HCT116 (cell line): ENCODE measurements around the gene PDK4. TPM values are rescaled to one million over a fixed set of nuclear protein-coding genes. Genes with fewer than 3 reads are reported as not detected.

Experiments
- ATAC-seq: fragments of 200-7000 bp; cut with Tn5 transposase; 2 replicates; pipeline ENCODE4 v1.9.1; 2020; ENCODE audit warnings: mild to moderate bottlenecking, moderate library complexity
- BruUV-seq: library from RNA; stranded (reverse); fragments of 400-500 nt; replicated peaks from 2 replicates; lab custom pipeline; 2021; lab: Mats Ljungman, UMichigan
- CTCF ChIA-PET: fragments of 300-600 bp; sonication (Branson Sonifier 250); formaldehyde crosslinking; loops from one replicate; lab custom pipeline; 2021; ENCODE audit warnings: antibody characterized with exemption; lab: Charles Lee
- POLR2A ChIA-PET: fragments of 300-600, 350-600 bp; sonication (Branson Sonifier 250); formaldehyde crosslinking; loops from one replicate; lab custom pipeline; 2021; ENCODE audit warnings: antibody characterized with exemption; lab: Charles Lee
- RAD21 ChIA-PET, 2 experiments: fragments of 300-600 bp; sonication (Branson Sonifier 250); formaldehyde crosslinking; loops; one replicate each; lab custom pipeline; 2023; ENCODE audit warnings: low total read pairs in 2 of 2; ENCODE audit not compliant: uncharacterized antibody in 2 of 2, unreplicated experiment in 2 of 2, low non-redundant PET in 1 of 2; lab: Charles Lee
- DNase-seq: peaks from one replicate; pipeline ENCODE4 v3.0.0-alpha.2; 2010; ENCODE audit warnings: low read depth, low spot score
- H2AFZ ChIP-seq: fragments of 200-600 bp; shearing (Covaris generic), sonication (generic); 2 replicates; pipeline ENCODE4 v1.6.1; 2017; ENCODE audit warnings: low read depth, mixed run types, mixed read lengths, antibody characterized with exemption, low read length; ENCODE audit not compliant: poor library complexity, severe bottlenecking
- H3K27ac ChIP-seq: 2 replicates; pipeline ENCODE4 v1.5.1; 2012; ENCODE audit warnings: low read depth, low read length
- H3K27me3 ChIP-seq: fragments of 200-600 bp; sonication (generic); 2 replicates; pipeline ENCODE4 v1.6.1; 2016; ENCODE audit warnings: mixed run types, low read length, mixed read lengths; ENCODE audit not compliant: insufficient read depth
- H3K36me3 ChIP-seq, 2 experiments: fragments of 200-500 bp in 1 of 2; fragments of 200-600 bp in 1 of 2; sonication (Bioruptor generic) in 1 of 2; sonication (generic) in 1 of 2; 2 replicates each; pipeline versions ENCODE4 v1.5.1 to v1.6.1; 2014 to 2016; ENCODE audit warnings: low read length in 2 of 2, inconsistent platforms in 1 of 2, mixed read lengths in 1 of 2, mixed run types in 1 of 2; ENCODE audit not compliant: insufficient read depth in 2 of 2, control insufficient read depth in 1 of 2
- H3K4me1 ChIP-seq, 2 experiments: fragments of 200-600 bp in 1 of 2; sonication (generic) in 1 of 2; 2 replicates each; pipeline versions ENCODE4 v1.5.1 to v1.6.1; 2012 to 2017; ENCODE audit warnings: low read length in 2 of 2, inconsistent platforms in 1 of 2, mild to moderate bottlenecking in 1 of 2, mixed read lengths in 1 of 2, mixed run types in 1 of 2, moderate library complexity in 1 of 2; ENCODE audit not compliant: insufficient read depth in 2 of 2, control insufficient read depth in 1 of 2
- H3K4me2 ChIP-seq: fragments of 200-600 bp; sonication (generic); 2 replicates; pipeline ENCODE4 v1.6.1; 2017; ENCODE audit warnings: mixed run types, low read length, mixed read lengths
- H3K4me3 ChIP-seq, 2 experiments: fragments of 200-600 bp in 1 of 2; sonication (generic) in 1 of 2; replicated peaks in 1 of 2; 2 replicates each; pipeline ENCODE4 v1.5.1; 2011 to 2016; ENCODE audit warnings: low read length in 2 of 2, control low read depth in 1 of 2, low read depth in 1 of 2, mild to moderate bottlenecking in 1 of 2, mixed read lengths in 1 of 2, mixed run types in 1 of 2
- H3K79me2 ChIP-seq: fragments of 200-600 bp; sonication (generic); 2 replicates; pipeline ENCODE4 v1.6.1; 2017; ENCODE audit warnings: mild to moderate bottlenecking, mixed run types, low read length, moderate library complexity, mixed read lengths; ENCODE audit not compliant: insufficient read depth
- H3K9ac ChIP-seq: fragments of 200-600 bp; sonication (generic); 2 replicates; pipeline ENCODE4 v1.6.1; 2016; ENCODE audit warnings: low read length, mixed read lengths
- H3K9me2 ChIP-seq: fragments of 200-600 bp; sonication (generic), shearing (Covaris generic); 2 replicates; pipeline ENCODE4 v1.6.1; 2017; ENCODE audit warnings: mixed run types, mild to moderate bottlenecking, moderate library complexity; ENCODE audit not compliant: insufficient read depth
- H3K9me3 ChIP-seq, 2 experiments: fragments of 200-500 bp in 1 of 2; fragments of 200-600 bp in 1 of 2; sonication (Bioruptor generic) in 1 of 2; sonication (generic) in 1 of 2; 2 replicates each; pipeline ENCODE4 v1.6.1; 2014 to 2017; ENCODE audit warnings: low read length in 2 of 2, mixed read lengths in 2 of 2, inconsistent platforms in 1 of 2, low read depth in 1 of 2, mild to moderate bottlenecking in 1 of 2, mixed run types in 1 of 2, moderate library complexity in 1 of 2; ENCODE audit not compliant: control insufficient read depth in 1 of 2, insufficient read depth in 1 of 2
- H4K20me1 ChIP-seq: fragments of 200-600 bp; sonication (generic), shearing (Covaris generic); 2 replicates; pipeline ENCODE4 v1.6.1; 2017; ENCODE audit warnings: mixed run types, mild to moderate bottlenecking, moderate library complexity; ENCODE audit not compliant: insufficient read depth
- CEBPB ChIP-seq: IDR thresholded peaks from 2 replicates; pipeline ENCODE4 v1.6.1; 2012; ENCODE audit warnings: low read depth
- ELF1 ChIP-seq: IDR thresholded peaks from 2 replicates; pipeline ENCODE4 v1.6.1; 2012; ENCODE audit warnings: low read depth, borderline replicate concordance
- FOSL1 ChIP-seq: IDR thresholded peaks from 2 replicates; pipeline ENCODE4 v1.6.1; 2012; ENCODE audit warnings: low read depth
- JUND ChIP-seq: IDR thresholded peaks from 2 replicates; pipeline ENCODE4 v1.6.1; 2012
- POLR2AphosphoS5 ChIP-seq: IDR thresholded peaks from 2 replicates; pipeline ENCODE4 v1.6.1; 2011; ENCODE audit warnings: mild to moderate bottlenecking, low read depth, low read length, moderate library complexity
- RAD21 ChIP-seq: IDR thresholded peaks from 2 replicates; pipeline ENCODE4 v1.6.1; 2012; ENCODE audit warnings: low read depth, mild to moderate bottlenecking
- SIN3A ChIP-seq: IDR thresholded peaks from 2 replicates; pipeline ENCODE4 v1.6.1; 2012; ENCODE audit warnings: low read depth
- SP1 ChIP-seq: IDR thresholded peaks from 2 replicates; pipeline ENCODE4 v1.6.1; 2012; ENCODE audit warnings: low read depth
- SRF ChIP-seq: IDR thresholded peaks from 2 replicates; pipeline ENCODE4 v1.6.1; 2012; ENCODE audit warnings: low read depth
- TCF7L2 ChIP-seq: IDR thresholded peaks from 2 replicates; pipeline ENCODE4 v1.7.0; 2011; ENCODE audit warnings: borderline replicate concordance, inconsistent platforms; ENCODE audit not compliant: insufficient read depth, insufficient read length; ENCODE audit errors: extremely low read depth
- ZBTB33 ChIP-seq: IDR thresholded peaks from 2 replicates; pipeline ENCODE4 v1.6.1; 2011; ENCODE audit warnings: mild to moderate bottlenecking, low read length, moderate library complexity; ENCODE audit not compliant: insufficient replicate concordance; ENCODE audit errors: extremely low read depth
- ZFX ChIP-seq: fragments of 450-650 bp; IDR thresholded peaks from 2 replicates; pipeline ENCODE4 v1.6.1; 2017
- intact Hi-C: fragments of 100-400 bp; cut with micrococcal nuclease; formaldehyde crosslinking; loops from 2 replicates; pipeline ENCODE4 v1.10.0; 2022
- total RNA-seq: library from RNA; stranded (reverse); gene quantifications from one replicate; pipeline ENCODE4 v1.2.1, GENCODE V29; 2021; ENCODE audit not compliant: unreplicated experiment

The PDK4 gene
- total RNA-seq, 1 experiment from 2014 or later: 2.1 TPM

- no peaks in the 10 kb centered on the region for H3K27me3 ChIP-seq
- H3K9me3 ChIP-seq: no peaks in the 10 kb centered on the region
- peak overlapping the region; percentile 96 for H2AFZ ChIP-seq
- TF ChIP-seq ZBTB33 (no peak), ELF1 (no peak), TCF7L2 (no peak), FOSL1 (peak; percentile 82), CEBPB (no peak; the same call in 1 of the 2 replicates), SP1 (peak; percentile 60), JUND (peak; percentile 74), SRF (peak; percentile 42), ZFX (no peak), POLR2AphosphoS5 (no peak), RAD21 (0 out of 2 replicates have a peak, but pooled peaks have one; percentile 12), SIN3A (0 out of 2 replicates have a peak, but pooled peaks have one; percentile 24)
- peaks cover 0 to 10% of the 10 kb centered on the region in 2 experiments; a peak in 2 of 4 replicates for H3K4me1 ChIP-seq
- H3K27ac ChIP-seq: no peak overlapping the region
- ATAC-seq (peak; percentile 74), DNase-seq (peak; percentile 28)
- BruUV-seq: no TSS peak
- H3K36me3 ChIP-seq: no peaks in the 10 kb centered on the region
- H3K9me2 ChIP-seq: no peaks in the 10 kb centered on the region
- intact Hi-C loops: no loop called here
- no peak overlapping the region for H3K9ac ChIP-seq
- ChIA-PET RAD21 (interaction anchor here in 1 of 2 experiments (0.6 kb wide), 1 partner anchor 188 kb away, joined by 5 read pairs; no protein-coding TSS in a partner anchor), CTCF (no interaction called here), POLR2A (no interaction called here)
- no peaks in the 10 kb centered on the region for H3K79me2 ChIP-seq
- H3K4me3 ChIP-seq: no peak overlapping the region
- peak overlapping the region; percentile 20 for H3K4me2 ChIP-seq
- H4K20me1 ChIP-seq: no peaks in the 10 kb centered on the region
These were observed 40.0 kb upstream of the PDK4 start for GRCh38 chr7:95636140-95636940.
